HUES6 (cell line): Measurements from ENCODE around the gene TAOK2.
"Not testable (repeated sequence)": the region's sequence is repeated elsewhere in the genome, so short reads cannot be mapped to it uniquely, and the experiment has no call there.

Experiments used
- H3K27ac ChIP-seq: 2 replicates; pipeline ENCODE4 v1.7.0; 2013; ENCODE audit warnings: low read depth, mild to moderate bottlenecking, low read length, inconsistent platforms
- H3K27me3 ChIP-seq: 2 replicates; pipeline ENCODE4 v1.6.1; 2013; ENCODE audit warnings: low read length; ENCODE audit not compliant: control insufficient read depth, insufficient read depth
- H3K36me3 ChIP-seq: 2 replicates; pipeline ENCODE4 v1.6.1; 2013; ENCODE audit warnings: low read length; ENCODE audit not compliant: control insufficient read depth, insufficient read depth
- H3K4me1 ChIP-seq: 2 replicates; pipeline ENCODE4 v1.6.1; 2013; ENCODE audit warnings: low read length; ENCODE audit not compliant: control insufficient read depth, insufficient read depth
- H3K4me3 ChIP-seq: 2 replicates; pipeline ENCODE4 v1.5.1; 2013; ENCODE audit warnings: low read depth, low read length
- H3K9ac ChIP-seq: one replicate; pipeline ENCODE4 v1.6.1; 2013; ENCODE audit warnings: mild to moderate bottlenecking, low read length
- H3K9me3 ChIP-seq: 2 replicates; pipeline ENCODE4 v1.6.1; 2013; ENCODE audit warnings: low read depth, low read length; ENCODE audit not compliant: control insufficient read depth, insufficient read depth

Gene TAOK2

DNA sequence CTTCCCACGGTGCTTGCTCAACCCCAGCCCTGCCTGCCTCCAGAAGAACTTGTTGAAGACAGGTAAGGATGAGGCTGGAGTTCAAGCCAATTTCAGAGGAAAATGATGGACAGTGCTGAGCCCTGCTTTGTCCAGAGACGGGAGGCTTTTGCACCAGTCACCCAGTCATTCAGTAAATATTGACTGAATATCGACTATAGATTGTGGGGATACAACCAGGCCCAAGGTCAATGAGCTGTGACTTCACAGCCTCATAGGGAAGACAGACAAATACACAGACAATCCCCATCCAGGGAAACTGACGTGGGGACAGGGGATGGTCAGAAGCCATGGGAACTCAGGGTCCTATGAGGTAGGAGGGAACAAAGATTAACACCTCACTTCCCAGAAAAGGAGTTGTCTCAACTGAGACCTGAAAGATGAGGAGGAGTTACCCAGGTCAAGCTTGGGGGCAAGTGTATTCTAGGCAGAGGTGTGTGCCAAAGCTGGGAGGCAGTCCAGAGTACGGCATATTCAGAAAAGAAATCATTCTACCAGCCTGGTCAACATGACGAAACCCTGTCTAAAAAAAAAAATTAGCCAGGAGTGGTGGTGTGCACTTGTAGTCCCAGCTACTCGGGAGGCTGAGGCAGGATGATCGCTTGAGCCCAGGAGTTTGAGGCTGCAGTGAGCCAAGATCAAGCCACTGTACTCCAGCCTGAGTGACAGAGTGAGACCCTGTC lies 43.0 kb downstream of the TAOK2 start:
- no peaks in the 10 kb centered on the region for H3K9me3 ChIP-seq
- peaks cover 6% of the 10 kb centered on the region for H3K4me1 ChIP-seq
- H3K9ac ChIP-seq = no peak overlapping the region
- no peak overlapping the region for H3K4me3 ChIP-seq
- peaks cover 12% of the 10 kb centered on the region for H3K27me3 ChIP-seq
- no peaks in the 10 kb centered on the region for H3K36me3 ChIP-seq
- no peak overlapping the region for H3K27ac ChIP-seq

DNA sequence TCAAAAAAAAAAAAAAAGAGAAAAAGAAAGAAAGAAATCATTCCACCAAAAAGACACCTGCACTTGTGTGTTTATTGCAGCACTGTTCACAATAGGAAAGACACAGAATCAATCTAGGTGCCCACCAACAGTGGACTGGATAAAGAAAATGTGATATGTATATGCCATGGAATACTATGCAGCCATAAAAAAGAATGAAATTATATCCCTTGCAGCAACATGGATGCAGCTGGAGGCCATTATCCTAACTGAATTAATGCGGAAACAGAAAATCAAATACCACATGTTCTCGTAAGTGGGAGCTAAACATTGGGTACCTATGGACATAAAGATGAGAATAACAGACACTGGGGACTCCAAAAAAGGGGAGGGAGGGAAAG lies 43.6 kb downstream of the TAOK2 start:
- peaks cover 7% of the 10 kb centered on the region for H3K27me3 ChIP-seq
- H3K27ac ChIP-seq = no peak overlapping the region
- no peak overlapping the region for H3K4me3 ChIP-seq
- peaks cover under 1% of the 10 kb centered on the region; the same call in 1 of the 2 replicates for H3K4me1 ChIP-seq
- H3K36me3 ChIP-seq = no peaks in the 10 kb centered on the region
- no peaks in the 10 kb centered on the region for H3K9me3 ChIP-seq
- no peak overlapping the region for H3K9ac ChIP-seq

DNA sequence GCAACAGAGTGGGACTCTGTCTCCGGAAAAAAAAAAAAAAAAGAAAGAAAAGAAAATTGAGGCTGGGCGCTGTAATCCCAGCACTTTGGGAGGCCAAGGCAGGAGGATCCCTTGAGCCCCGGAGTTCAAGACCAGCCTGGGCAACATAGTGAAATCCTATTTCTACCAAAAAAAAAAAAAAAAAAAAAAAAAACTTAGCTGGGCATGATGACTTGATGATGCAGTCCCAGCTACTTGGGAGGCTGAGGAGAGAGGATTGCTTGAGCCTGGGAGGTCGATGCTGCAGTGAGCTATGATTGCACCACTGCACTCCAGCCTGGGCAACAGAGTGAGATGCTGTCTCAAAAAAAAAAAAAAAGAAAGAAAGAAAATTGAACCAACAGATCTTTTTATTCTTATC lies 44.3 kb downstream of the TAOK2 start:
- not testable (repeated sequence) for H3K36me3 ChIP-seq, H3K27me3 ChIP-seq, H3K4me1 ChIP-seq, H3K9me3 ChIP-seq, H3K4me3 ChIP-seq, H3K9ac ChIP-seq, H3K27ac ChIP-seq

DNA sequence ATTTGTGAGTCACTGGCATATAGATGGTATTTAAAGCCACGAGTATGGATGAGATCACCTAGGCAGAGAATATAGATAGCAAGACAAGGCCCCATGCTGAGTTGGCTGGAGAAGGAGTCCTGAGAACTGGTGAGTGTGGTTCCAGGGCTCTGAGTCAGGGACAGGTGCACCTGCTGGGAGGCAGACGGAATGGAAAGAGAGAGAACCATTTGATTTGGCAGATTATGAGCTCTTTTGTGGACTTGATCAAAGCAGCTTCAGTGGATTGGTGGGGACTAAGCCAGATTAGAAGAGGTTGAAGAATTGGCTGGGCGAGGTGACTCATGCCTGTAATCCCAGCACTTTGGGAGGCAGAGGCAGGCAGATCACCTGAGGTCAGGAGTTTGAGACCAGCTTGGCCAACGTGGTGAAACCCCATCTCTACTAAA lies 45.1 kb downstream of the TAOK2 start:
- Histone ChIP-seq H3K9me3 (no peaks in the 10 kb centered on the region), H3K27me3 (no peaks in the 10 kb centered on the region; the same call in 1 of the 2 replicates), H3K36me3 (no peaks in the 10 kb centered on the region), H3K4me1 (no peaks in the 10 kb centered on the region), H3K27ac (no peak overlapping the region), H3K9ac (no peak overlapping the region), H3K4me3 (no peak overlapping the region)

DNA sequence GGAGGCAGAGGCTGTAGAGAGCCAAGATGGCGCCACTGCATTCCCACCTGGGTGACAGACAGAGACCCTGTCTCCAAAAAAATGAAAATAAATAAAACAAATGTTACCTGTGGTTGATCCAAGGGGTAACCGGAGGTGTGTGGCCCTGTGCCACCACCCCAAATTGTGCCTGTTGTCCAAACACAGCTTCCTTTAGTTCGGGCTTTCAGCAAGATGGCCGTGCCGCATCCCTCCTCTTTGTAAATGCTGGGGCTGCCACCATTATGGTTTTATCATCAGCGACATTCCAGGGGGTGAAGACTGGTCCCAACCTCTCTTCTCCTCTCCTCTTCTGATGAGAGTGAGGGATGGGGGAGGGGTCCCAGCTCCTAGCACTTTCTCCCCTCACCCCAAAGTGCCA lies 49.2 kb downstream of the TAOK2 start, which contains the start of gene C16orf92:
TSS of gene C16orf92 (plus strand) at position 312 of the 400 bp plus-strand sequence. CDS start 143 bp downstream, outside the sequence.
- no peaks in the 10 kb centered on the region for H3K9me3 ChIP-seq
- H3K36me3 ChIP-seq = no peaks in the 10 kb centered on the region
- H3K4me3 ChIP-seq = no peak within 1 kb of the TSS
- no peak within 1 kb of the TSS for H3K27ac ChIP-seq
- H3K4me1 ChIP-seq = peaks cover 3% of the 10 kb centered on the region; the same call in 1 of the 2 replicates
- H3K27me3 ChIP-seq = peaks cover 18% of the 10 kb centered on the region; the same call in 1 of the 2 replicates
- no peak within 1 kb of the TSS for H3K9ac ChIP-seq

DNA sequence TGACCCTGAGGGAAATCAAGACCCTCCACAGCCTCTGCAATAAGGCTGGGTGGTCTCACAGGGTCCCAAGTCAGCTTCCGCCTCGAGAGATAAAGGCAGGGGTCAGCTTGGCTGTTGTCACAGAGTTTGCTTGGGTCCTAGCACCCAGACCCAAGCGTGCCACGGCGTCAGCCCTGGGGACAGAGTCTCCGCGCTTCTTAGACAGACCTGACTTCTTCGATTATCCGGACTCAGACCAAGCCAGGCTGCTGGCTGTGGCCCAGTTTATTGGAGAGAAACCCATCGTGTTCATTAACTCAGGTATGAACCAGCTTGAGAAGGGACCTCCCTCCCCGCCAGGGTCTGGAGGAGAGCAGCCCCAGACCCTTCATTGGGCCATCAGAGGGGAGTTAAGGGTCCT lies 49.9 kb downstream of the TAOK2 start:
- no peaks in the 10 kb centered on the region for H3K9me3 ChIP-seq
- H3K9ac ChIP-seq = no peak overlapping the region
- H3K4me1 ChIP-seq = peaks cover 8% of the 10 kb centered on the region; the same call in 1 of the 2 replicates
- peaks cover 18% of the 10 kb centered on the region; the same call in 1 of the 2 replicates for H3K27me3 ChIP-seq
- H3K4me3 ChIP-seq = no peak overlapping the region
- no peak overlapping the region for H3K27ac ChIP-seq
- no peaks in the 10 kb centered on the region for H3K36me3 ChIP-seq

DNA sequence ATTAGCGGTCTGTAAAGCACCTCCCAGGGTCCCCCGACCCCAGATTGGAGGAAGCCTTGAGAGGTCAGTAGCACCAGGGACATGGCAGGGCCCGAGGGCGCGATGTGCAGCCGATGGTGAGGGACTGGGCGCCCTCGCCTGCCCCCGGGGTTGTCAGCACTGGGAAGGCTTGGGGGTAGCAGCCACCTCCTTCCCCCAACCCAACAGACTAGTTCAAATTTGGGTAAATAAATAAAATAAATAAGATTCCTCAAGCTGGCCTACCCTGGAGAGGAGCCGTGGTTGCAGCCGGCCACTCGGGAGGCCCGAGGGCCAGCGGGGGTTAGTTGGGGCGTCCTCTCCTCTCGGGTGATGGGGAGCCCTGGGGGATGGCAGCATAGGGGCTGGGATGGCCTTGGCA lies 50.8 kb downstream of the TAOK2 start:
- H3K9ac ChIP-seq = no peak overlapping the region
- no peaks in the 10 kb centered on the region for H3K36me3 ChIP-seq
- H3K4me1 ChIP-seq = peaks cover 12% of the 10 kb centered on the region
- no peak overlapping the region for H3K27ac ChIP-seq
- no peaks in the 10 kb centered on the region for H3K9me3 ChIP-seq
- H3K4me3 ChIP-seq = no peak overlapping the region
- peaks cover 26% of the 10 kb centered on the region for H3K27me3 ChIP-seq

DNA sequence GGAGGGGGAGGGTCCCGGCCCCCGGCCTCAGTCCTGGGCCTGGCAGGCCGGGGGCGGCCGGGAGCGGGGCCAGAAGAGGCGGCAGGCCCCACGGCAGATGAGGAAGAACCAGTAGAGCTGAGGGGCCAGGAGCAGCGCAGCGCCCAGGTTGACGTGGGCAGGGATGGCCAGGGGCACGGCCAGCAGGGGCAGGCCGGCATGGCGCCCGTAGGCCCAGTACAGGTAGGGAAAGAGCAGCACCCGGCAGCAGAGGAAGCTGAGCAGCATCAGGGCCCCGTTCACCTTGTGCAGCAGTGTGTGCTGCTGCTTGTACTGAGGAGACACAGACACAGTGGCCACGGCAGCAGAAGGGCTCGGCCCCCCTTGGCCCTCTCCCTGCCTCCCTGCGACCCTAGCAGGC lies 51.5 kb downstream of the TAOK2 start:
- Histone ChIP-seq H3K36me3 (no peaks in the 10 kb centered on the region), H3K27me3 (peaks cover 33% of the 10 kb centered on the region), H3K9me3 (no peaks in the 10 kb centered on the region), H3K27ac (no peak overlapping the region), H3K4me1 (peaks cover 18% of the 10 kb centered on the region), H3K4me3 (no peak overlapping the region), H3K9ac (no peak overlapping the region)

DNA sequence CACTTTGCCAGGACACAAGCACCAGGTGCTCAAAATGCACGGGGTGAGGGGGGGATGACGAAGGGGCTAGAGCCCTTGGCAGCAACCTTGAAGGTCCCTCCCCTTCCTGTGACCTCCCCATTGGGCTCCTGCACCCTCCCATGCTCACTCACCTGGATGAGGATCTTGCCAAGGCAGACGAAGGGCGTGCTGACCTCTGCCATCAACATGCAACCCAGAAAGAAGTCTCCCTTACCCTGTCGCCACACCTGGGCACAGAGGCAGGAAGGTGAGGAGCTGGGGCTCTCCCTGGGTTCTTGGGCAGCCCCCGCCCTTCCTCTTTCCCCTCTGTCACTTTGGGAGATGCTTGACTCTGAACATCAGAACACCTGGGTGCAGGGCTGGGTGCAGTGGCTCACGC lies 51.9 kb downstream of the TAOK2 start:
- Histone ChIP-seq H3K9ac (no peak overlapping the region), H3K4me1 (peaks cover 20% of the 10 kb centered on the region), H3K4me3 (no peak overlapping the region), H3K27ac (no peak overlapping the region), H3K9me3 (no peaks in the 10 kb centered on the region), H3K27me3 (peaks cover 37% of the 10 kb centered on the region), H3K36me3 (no peaks in the 10 kb centered on the region)

DNA sequence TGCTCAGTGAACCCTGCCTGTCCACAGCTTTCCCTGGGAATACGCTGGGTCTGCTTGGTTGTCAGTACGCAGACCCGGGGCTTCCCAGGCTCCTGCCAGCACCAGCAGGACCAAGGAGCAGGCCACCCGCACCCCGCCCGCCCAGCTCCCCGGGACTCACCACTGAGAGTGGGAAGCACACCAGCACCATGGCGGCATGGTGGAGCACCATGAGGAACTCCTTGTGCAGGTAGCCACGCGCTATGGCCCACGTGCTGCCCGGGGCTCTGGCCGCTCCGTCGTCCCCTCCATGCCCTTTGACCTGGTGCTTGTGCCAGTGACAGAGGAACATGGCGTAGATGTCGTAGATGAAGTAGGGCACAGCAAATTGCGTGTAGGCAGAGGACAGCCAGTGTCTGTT lies 52.8 kb downstream of the TAOK2 start:
- H3K36me3 ChIP-seq = no peaks in the 10 kb centered on the region
- H3K27ac ChIP-seq = no peak overlapping the region
- H3K27me3 ChIP-seq = peaks cover 41% of the 10 kb centered on the region
- H3K4me1 ChIP-seq = peaks cover 22% of the 10 kb centered on the region
- H3K9ac ChIP-seq = no peak overlapping the region
- no peaks in the 10 kb centered on the region for H3K9me3 ChIP-seq
- H3K4me3 ChIP-seq = no peak overlapping the region

DNA sequence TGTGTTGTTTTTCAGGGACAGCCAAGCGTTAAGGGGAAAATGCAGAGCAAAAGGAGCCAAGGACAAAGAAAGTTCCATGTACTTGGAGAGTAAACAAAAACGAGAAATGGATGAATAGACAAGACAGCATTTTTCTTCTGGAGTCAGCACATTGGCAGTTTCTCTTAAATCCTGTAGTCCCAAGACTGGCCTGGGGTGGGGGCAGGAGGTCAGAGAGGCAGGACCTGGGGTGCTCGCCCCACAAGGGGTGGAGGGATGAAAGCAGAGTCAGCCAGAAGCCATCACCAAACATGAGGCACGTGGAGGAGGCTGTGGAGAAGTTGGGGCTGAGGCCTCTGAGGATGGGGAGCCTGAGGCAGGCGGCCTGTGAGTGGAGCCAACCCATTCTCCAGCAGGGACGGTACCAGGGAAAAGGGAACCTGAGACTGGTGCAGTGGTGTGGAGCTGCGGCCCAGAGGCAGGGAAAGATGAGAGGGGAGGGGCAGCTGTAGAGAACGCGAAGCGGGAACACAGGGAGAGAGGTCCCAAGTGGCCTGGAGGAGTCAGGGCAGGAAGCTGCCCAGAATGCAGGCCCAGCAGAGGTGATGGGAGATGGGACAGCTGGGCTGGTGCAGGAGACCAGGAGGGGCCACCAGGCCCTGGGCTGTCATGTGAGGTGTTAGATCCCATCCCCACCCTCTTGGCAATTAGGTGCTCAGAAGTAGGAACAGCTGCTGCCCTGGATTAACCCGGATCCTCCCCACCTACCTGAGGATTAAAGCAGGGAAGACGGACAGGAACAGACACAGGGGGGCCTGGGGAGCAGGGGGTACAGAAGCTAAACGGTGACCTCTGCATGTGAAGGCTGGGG lies 54.1 kb downstream of the TAOK2 start:
- Histone ChIP-seq H3K9me3 (no peaks in the 10 kb centered on the region), H3K36me3 (no peaks in the 10 kb centered on the region), H3K9ac (no peak overlapping the region), H3K4me3 (no peak overlapping the region), H3K27ac (no peak overlapping the region), H3K4me1 (peaks cover 28% of the 10 kb centered on the region), H3K27me3 (peaks cover 51% of the 10 kb centered on the region)
